ENCODE results near the gene MGAM2. TPM values are rescaled to one million over a fixed set of nuclear protein-coding genes. Genes with fewer than 3 reads are reported as not detected.

MGAM2 gene
- total RNA-seq, 2 experiments from 2014 or later: not detected

GRCh38 chr7:142172932-142173331 is 61.4 kb downstream of the MGAM2 start:
- CTCF ChIA-PET: no interaction called here
- Mint-ChIP-seq H3K4me3 (no peak overlapping the region), H3K36me3 (ENCODE audit: low read depth) (no peaks in the 10 kb centered on the region), H3K4me1 (ENCODE audit: low read depth) (peaks cover 2% of the 10 kb centered on the region), H3K27me3 (peaks cover 1% of the 10 kb centered on the region), H3K27ac (no peak overlapping the region), H3K9me3 (no peaks in the 10 kb centered on the region)
- POLR2A ChIA-PET: no interaction called here
- intact Hi-C loops (cut with micrococcal nuclease): no loop called here
- DNase-seq (no peak), ATAC-seq (no peak)
- TF ChIP-seq, protein P1, sequence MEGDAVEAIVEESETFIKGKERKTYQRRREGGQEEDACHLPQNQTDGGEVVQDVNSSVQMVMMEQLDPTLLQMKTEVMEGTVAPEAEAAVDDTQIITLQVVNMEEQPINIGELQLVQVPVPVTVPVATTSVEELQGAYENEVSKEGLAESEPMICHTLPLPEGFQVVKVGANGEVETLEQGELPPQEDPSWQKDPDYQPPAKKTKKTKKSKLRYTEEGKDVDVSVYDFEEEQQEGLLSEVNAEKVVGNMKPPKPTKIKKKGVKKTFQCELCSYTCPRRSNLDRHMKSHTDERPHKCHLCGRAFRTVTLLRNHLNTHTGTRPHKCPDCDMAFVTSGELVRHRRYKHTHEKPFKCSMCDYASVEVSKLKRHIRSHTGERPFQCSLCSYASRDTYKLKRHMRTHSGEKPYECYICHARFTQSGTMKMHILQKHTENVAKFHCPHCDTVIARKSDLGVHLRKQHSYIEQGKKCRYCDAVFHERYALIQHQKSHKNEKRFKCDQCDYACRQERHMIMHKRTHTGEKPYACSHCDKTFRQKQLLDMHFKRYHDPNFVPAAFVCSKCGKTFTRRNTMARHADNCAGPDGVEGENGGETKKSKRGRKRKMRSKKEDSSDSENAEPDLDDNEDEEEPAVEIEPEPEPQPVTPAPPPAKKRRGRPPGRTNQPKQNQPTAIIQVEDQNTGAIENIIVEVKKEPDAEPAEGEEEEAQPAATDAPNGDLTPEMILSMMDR (IDR thresholded peaks at IDR 0.05): no peak

GRCh38 chr7:142174441-142174840 is 62.9 kb downstream of the MGAM2 start:
- intact Hi-C loops (cut with micrococcal nuclease): no loop called here
- no peak overlapping the region for H3K4me3 Mint-ChIP-seq
- H3K27ac Mint-ChIP-seq: no peak overlapping the region
- POLR2A ChIA-PET: no interaction called here
- H3K27me3 Mint-ChIP-seq: peaks cover 1% of the 10 kb centered on the region
- CTCF ChIA-PET: interaction anchor here (0.9 kb wide), 1 partner anchor 11 kb away, joined by 3 read pairs; no protein-coding TSS in a partner anchor
- DNase-seq: no peak
- TF ChIP-seq, protein P1 (IDR thresholded peaks at IDR 0.05): no peak
- ATAC-seq: no peak
- H3K9me3 Mint-ChIP-seq: no peaks in the 10 kb centered on the region
- no peaks in the 10 kb centered on the region for H3K36me3 Mint-ChIP-seq (ENCODE audit: low read depth)
- H3K4me1 Mint-ChIP-seq (ENCODE audit: low read depth): peaks cover 4% of the 10 kb centered on the region

- no peak for ATAC-seq
- H3K9me3 Mint-ChIP-seq: no peaks in the 10 kb centered on the region
- H3K36me3 Mint-ChIP-seq (ENCODE audit: low read depth): no peaks in the 10 kb centered on the region
- ChIA-PET POLR2A (no interaction called here), CTCF (no interaction called here)
- no peak for DNase-seq
- no peak overlapping the region for H3K4me3 Mint-ChIP-seq
- peaks cover 6% of the 10 kb centered on the region for H3K27me3 Mint-ChIP-seq
- H3K27ac Mint-ChIP-seq: no peak overlapping the region
- intact Hi-C loops (cut with micrococcal nuclease): no loop called here
- H3K4me1 Mint-ChIP-seq (ENCODE audit: low read depth): peaks cover 4% of the 10 kb centered on the region
- TF ChIP-seq, protein P1 (IDR thresholded peaks at IDR 0.05): no peak
These were observed 64.1 kb downstream of the MGAM2 start for GRCh38 chr7:142175594-142175993.

DNA sequence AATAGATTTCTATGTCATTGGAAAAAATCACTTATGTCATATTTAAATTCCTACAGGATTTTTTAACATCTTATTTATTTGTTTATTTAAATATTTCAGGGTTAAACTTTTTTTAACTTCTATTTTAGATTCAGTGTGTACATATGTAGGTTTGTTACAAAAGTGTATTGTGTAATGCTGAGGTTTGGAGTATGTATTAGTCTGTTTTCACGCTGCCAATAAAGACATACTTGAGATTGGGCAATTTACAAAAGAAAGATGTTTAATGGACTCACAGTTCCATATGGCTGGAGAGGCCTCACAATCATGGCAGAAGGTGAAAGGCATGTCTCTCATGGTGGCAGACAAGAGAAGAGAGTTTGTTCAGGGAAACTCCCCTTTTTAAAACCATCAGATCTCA is 65.4 kb downstream of the MGAM2 start:
- Mint-ChIP-seq H3K4me3 (no peak overlapping the region), H3K4me1 (ENCODE audit: low read depth) (peaks cover 4% of the 10 kb centered on the region), H3K27me3 (peaks cover 6% of the 10 kb centered on the region), H3K36me3 (ENCODE audit: low read depth) (no peaks in the 10 kb centered on the region), H3K27ac (no peak overlapping the region), H3K9me3 (no peaks in the 10 kb centered on the region)
- intact Hi-C loops (cut with micrococcal nuclease): no loop called here
- ATAC-seq: no peak
- TF ChIP-seq, protein P1 (IDR thresholded peaks at IDR 0.05): no peak
- ChIA-PET CTCF (no interaction called here), POLR2A (no interaction called here)
- DNase-seq: no peak

DNA sequence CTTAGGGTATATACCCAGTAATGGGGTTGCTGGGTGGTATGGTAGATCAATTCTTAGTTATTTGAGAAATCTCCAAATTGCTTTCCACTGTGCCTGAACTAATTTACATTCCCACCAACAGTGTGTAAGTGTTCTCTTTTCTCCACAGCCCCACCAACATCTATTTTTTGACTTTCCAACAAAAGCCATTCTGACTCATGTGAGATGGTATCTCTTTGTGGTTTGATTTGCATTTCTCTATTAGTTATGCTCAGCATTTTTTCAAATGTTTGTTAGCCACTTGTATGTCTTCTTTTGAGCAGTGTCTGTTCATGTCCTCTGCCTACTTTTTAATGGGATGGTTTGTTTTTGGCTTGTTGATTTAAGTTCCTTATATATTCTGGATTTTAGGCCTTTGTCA is 66.4 kb downstream of the MGAM2 start:
- POLR2A ChIA-PET: no interaction called here
- Mint-ChIP-seq H3K36me3 (ENCODE audit: low read depth) (no peaks in the 10 kb centered on the region), H3K4me1 (ENCODE audit: low read depth) (peaks cover 4% of the 10 kb centered on the region), H3K27ac (no peak overlapping the region), H3K9me3 (no peaks in the 10 kb centered on the region), H3K27me3 (peaks cover 6% of the 10 kb centered on the region), H3K4me3 (no peak overlapping the region)
- DNase-seq (no peak), ATAC-seq (peak; percentile 27)
- CTCF ChIA-PET: no interaction called here
- TF ChIP-seq, protein P1 (IDR thresholded peaks at IDR 0.05): no peak
- intact Hi-C loops (cut with micrococcal nuclease): no loop called here
